Fibroblast of skin of back (primary cell): ENCODE results near the gene BAIAP2.

Experiments
- DNase-seq: peaks from one replicate; pipeline ENCODE4 v3.0.0-alpha.2; 2013

BAIAP2 gene

DNA sequence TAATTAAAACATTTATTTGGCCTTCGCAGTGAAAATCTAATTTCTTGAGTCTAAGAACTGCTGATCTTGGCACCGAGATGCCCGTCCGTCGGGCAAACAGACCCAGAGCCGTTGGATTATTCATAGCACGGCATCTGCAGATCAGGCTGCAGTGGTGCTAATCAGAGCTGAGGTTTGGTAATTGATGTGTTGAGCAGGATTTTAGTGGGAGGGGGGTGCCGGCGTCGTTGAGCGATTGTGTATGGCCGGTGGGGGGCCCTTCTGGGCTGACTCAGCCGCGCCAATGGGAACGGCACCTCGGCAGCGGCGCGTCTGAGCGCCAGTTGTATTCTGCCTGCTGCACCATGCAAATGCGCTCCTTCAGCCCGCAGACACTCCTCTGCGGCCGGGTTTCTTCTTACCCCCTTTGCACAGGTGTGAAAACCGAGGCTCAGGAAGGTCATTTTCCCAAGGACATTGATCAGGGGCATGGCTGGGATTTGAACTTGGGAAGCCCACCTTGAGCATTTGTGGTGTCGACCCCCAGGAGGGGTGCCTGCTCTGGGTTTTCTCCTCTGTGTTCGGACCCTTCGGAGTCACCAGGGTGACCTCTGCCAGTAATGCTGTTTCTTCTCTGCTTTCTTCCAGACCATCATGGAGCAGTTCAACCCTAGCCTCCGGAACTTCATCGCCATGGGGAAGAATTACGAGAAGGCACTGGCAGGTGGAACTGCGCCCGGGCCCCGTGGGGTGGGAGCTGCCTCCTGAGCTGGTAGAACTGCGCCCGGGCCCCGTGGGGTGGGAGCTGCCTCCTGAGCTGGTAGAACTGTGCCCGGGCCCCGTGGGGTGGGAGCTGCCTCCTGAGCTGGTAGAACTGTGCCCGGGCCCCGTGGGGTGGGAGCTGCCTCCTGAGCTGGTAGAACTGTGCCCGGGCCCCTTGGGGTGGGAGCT lies 18.4 kb downstream of the BAIAP2 start:
- no peak for DNase-seq

DNA sequence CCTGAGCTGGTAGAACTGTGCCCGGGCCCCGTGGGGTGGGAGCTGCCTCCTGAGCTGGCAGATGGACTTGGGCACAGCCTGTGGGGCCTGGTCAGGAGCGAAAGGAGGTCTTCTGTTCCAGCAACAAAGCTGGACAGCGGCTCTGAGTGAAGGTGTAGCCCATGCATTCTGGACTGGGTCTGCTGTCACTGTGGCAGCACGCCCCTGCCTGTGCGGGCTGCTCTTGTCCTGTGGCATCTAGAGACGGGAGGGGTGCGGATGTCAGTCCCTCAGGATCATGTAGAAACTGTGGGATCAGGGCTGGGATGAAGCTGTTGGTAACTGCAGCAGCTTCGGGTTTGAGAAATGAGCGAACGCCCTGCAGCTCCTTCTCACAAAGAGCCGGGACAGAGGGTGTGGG lies 19.4 kb downstream of the BAIAP2 start:
- no peak for DNase-seq

DNA sequence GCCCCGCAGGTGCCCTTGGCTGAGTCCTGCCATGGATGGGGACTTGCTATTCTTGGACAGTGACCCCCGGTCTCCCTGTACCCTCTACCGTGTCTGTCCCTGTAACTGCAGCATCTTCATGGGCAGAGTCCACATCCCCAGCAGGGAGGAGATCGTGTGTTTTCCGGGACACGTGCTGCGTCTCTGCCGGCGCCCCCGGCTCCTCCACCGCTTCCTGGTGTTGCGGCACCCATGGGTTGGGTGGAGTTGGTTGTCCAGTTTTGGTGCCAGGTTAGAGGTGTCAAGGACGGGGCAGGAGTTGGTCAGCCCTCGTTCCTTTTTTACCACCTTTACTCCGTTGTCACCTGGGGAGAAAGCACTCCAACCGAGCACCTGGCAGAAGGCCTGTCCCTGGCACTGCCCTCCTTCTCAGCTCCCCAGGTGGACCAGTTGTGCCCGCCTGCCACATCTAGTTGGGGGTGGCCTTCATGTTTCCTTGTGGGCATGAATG lies 20.0 kb downstream of the BAIAP2 start:
- DNase-seq = no peak

DNA sequence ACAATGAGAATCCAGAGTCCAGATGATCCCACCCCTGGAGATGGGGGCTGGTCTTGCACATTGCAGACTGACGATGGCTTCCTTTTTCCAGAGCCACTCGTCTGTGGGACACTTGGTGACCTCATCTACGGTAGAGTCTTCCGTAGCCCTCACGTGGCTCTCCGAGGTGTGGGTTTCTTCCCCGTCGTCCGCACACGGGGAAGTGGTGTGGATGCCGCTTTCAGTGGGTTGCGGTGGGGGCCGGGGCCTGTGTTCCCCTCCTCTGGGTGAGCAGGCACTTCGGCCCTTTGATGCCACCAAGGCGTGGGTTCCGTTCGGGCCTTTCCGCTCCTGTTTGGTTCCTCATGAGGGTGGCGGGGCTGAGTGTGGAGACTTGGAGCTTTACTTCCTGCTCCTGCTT lies 21.4 kb downstream of the BAIAP2 start:
- no peak for DNase-seq

DNA sequence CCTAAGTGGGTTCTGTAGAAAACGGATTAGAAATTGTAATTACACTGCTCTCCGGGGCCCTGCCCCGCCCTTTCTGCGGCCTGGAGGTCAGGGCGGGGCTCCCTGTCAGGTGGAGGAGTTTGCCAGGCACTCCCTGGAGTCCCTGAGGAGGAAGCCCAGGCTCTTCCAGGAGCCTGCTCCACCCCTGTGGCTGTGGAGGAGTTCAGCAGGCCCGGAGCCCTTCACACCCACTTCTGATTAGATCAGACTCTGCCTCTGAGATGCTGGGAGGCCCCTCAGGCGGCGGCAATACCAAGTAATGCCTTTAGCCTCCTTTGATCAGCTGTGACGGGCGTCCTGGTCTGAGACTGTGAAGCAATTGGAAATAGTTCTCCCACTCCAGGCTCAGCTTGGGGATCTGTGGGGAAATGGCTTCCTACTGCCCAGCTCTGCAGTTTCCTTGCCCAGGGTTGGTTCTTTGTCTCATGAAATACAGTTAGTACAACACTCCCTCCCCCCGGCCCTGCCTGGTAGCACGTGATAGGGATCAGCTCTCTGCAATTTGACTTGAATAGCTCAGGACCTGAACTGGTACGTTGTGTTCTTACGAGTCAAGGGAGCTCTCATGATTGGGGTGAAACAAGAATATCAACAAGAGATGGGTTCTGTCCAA lies 22.3 kb downstream of the BAIAP2 start:
- no peak for DNase-seq

DNA sequence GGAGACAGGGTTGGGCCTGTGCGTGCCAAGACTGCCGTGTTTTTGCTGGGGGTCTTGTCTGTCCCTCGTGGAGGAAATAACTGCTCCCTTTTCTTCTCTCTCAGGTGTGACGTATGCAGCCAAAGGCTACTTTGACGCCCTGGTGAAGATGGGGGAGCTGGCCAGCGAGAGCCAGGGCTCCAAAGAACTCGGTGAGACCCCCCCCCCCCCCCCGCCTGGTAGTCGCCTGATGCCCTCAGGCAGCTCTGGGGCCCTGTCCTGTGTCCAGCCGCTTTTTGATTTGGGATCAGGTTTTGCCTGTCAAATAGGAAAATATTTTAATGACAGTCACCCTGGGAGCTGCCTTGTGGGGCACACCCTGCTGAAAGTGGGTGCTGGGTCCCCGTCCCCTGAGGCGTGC lies 22.8 kb downstream of the BAIAP2 start:
- no peak for DNase-seq

DNA sequence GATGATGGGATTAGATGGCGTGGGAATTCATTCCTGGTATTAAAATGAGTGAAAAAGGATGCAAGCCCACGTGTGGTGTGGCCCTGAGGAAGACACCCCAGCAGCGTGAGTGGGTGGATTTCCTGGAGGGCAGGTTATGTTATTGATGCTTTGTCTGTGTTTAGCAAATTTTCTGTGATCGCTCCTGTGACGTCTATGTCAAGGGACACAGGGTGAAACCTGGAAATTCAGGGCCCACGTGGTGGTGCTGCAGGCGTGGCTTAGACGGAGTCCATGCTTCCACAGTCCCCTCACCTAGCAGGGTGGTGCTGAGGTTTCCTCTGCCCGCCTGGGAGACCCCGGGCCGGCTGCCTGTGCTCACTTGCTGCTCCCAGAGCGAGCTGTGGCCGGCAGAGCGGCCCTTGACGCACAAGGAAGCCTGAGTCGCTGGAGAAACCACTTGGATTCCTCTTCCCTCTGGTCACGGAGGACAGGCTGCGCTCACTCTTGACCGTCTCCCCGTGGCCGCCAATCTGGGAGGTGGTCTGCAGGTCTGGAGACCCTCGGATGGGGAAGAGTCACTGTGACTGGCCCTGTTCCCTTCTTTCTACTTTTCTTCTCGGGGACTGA lies 23.4 kb downstream of the BAIAP2 start:
- DNase-seq = no peak

DNA sequence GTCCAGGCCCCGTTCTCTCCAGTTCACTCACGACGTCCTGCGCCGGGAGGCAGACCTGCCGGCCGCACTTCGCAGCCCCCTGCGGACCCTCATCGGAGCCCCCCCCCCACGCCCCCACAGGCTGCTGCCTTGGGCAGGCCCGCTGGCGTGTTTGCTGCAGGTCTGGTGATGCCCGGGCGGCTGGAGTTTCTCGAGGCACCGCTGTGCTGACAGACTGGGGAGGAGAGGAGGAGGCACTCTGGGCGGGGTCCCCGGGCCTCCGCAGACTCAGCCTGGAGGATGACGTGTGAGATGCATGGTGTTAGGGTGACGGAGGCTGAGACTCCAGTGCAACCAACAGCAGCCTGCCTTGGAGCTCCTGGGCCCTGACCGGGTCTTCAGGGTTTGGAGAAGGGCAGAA lies 24.1 kb downstream of the BAIAP2 start:
- DNase-seq = no peak

DNA sequence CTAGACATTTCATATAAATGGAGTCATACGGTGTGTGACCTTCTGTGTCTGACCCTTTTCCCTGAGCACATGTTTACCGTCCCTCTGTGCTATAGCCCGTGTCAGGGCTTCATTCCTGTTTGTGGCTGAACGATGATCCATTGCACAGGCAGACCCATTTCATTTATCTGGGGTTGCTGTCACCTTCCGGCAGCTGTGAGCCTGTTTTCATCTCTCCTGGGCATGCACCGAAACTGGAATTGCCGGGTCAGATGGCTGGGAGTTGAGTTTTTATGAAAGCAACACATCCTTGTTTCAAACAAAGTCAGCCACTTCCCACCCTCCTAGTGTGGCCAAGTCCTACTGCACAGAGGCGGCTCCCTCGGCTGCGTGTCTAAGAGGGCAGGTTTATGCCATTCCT lies 25.5 kb downstream of the BAIAP2 start:
- DNase-seq = no peak

DNA sequence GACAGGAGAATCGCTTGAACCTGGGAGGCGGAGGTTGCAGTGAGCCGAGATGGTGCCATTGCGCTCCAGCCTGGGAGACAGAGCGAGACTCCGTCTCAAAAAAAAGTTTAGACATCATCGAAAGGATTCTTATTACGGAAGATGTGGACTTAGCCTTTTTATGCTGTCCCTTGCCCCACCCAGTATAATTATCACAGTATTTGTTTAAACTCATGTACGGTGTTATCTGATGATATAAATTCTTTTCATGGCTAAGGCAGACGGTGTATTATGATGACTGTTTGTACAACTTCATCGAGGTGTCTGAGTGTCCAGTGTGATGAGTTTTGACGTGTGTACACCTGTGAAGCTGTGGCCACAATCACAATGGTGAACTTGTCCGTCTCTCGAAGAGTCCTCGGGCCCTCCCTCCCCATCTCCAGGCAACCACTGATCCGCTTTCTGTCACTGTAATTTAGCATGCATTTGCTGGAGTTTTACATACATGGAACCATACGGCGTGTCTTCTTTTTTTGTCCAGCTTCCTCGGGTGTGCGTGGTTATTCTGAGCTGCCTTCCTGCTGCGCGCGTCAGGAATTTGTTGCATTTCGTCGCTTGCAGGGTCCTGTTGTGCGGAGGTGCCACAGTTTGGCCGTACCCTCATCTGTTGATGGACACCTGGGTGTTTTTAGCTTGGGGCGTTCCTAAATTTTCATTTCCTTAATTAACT lies 26.2 kb downstream of the BAIAP2 start:
- DNase-seq = no peak

DNA sequence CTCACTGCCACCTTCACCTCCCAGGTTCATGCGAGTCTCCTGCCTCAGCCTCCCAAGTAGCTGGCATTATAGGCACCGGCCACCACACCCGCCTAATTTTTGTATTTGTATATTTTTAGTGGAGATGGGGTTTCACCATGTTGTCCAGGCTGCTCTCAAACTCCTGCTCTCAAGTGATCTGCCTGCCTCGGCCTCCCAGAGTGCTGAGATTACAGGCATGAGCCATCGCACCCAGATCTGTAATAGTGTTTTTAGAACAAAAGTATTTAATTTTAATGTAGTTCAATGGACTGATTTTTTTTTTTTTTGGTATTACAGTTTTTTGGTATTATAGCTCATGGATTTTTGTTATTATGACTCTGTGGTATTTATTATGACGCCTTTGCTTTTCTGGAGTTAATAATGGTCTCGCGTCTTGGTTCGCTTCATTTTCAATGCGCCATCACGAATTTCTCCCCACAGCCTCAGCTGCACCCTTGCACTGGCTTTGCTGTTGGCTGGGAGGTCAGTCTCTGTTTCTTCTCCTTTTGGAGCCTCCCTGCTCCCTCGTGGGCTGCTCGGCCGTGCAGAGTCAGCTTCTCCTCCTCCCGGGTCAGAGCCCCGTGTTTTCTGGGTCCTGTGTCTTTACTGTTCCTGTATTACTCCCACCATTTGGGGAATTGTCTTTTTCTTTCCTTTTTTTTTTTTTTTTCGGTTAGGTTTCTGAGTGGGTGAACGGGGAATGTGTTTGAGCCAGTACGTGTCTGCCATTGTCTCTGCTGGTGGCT lies 27.2 kb downstream of the BAIAP2 start:
- DNase-seq = no peak

DNA sequence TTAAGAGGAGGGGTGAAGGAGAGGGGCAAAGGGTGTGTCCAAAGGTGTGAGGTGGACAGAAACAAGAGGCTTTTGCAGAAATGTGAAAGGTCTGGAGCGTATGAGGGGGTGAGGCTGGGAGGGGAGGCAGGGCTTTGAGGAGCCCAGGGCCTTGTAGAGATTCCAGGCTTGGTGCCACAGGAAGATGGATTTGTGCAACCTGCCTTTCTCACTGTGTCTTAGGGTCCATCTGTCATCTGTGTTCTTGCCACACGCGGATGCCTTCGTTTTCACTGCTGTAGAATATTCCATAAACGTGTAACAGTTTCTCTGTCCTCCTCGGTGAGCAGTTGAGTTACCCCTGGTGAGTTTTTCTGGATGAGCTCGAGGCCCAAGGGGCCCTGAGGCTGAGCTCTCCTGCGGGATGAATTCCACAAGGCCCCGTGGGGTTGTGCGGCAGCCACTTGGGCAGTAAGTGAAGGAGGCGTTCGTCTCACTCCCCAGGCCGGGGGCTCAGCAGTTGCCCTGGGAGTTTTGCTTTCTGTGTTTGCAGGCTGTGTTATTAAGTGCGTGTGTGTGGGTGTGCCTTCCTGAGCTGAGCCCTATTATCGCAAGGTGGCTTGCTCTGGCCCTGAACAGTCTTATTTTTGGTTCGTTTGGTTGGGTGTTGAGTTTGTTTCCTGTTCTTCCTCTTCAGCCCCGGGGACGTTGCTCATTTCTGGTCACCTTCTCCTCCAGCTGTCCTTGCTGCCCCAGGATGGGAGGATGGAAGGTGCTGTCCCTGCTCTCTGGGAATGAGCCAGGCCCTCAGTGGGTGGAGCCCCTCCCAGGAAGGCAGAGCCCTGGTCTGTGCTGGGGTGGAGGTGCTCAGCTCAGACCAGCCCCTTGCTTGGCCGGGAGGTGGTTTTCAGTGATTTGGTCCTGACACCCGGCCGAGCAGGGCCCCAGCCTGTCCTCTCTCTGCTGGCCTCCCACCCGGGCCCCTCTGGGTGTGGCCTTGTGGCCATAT lies 28.4 kb downstream of the BAIAP2 start:
- no peak for DNase-seq

DNA sequence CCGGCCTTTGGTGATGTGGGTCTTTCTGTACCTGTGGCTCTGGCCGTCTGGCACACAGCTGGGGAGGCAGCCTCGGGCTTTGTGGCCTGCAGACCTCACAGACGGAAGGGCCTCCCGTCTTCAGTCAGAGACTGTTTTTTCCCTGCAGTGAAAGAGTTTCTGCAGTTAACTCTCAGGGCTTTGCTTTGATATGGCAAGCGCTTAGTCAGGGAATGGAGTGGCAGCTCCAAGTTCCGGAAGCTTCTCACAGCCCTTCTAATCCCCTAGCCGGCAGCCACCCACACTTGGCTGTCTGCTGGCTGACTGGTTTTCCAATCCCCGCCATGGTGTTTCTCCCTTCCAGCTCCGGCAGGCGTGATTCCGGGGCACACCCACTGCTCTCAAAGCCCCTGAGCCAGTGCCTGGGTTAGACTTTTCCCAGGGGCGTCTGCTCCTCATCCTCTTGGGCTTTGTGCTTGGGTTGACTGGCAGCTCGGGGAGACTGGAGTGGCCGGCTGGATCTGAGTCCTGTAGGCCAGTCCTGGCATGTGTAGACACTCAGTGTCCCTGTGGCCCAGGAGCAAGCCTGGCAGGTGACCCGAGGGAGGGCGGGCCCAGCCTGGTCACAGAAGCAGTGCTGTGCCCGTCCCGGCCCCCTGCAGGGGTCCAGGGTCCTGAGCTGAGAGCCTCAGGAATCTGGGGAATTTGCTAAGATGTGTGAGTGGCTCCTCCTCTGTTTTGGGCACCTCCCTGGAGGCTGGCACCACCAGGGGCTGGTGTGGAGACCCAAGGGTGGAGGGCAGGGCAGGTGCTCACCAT lies 29.9 kb downstream of the BAIAP2 start:
- DNase-seq = peak; percentile 80

DNA sequence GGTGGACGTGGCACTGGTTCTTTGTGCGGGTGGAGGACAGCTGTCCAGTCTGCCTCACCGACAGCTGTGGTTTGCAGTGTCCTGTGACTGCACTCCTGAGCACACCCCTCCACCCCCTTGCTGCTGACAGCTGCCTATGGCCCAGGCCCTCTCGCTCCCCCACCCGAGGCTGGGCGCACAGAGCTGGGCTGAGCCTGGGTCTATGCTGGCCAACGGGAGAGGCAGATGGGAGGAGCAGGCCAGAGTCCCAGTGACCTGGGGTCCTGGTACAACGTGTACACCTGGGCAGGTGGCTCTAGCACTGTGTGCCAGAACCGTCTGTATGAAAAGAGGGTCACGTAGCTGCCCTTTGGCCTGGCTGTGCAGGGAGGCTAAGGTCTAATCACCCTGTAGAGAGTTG lies 30.5 kb downstream of the BAIAP2 start:
- DNase-seq = no peak

DNA sequence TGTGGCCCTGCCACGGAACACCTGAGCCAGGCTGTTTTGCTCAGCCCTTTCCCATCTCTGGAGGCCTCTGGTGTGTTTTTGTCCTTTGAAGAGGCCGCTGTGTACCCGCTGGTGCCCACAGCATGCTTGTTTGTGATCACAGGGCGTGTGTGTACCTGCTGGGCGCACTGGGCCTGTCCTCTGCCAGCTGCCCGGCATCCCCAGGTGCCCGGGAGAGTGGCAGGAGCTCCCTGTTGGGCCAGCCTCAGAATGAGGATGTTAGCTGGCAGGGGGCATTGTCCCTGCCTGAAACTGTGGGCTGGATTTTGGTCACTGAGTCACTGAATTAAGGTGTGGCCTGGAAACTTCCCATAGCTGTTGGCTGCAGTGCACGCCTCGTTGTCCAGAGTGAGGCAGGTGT lies 31.1 kb downstream of the BAIAP2 start:
- no peak for DNase-seq

DNA sequence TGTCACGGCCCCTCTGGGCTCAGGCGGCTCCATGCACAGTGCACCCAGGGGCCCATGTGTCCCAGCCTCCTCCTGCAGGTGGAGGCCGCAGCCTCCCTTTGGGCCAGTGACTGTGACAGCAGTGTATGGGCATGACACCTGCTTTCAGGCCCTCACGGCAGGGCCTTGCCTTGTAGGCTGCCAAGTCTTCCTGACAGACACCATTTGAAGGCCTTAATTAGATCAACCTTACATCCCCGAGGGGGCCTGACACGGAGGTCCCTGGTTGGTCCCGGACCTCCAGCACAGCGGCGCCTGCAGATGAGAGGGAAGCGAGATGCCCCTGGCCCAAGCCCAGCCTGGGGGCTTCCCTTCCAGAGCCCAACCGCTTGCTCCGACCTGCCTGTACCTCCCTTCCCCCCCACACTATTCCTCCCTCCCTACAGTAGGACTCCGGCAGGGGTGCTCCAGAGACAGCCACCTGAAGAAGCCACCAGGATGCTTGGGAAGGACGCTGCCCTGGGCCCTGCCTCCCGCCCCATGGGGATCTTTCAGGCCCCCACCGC lies 31.9 kb downstream of the BAIAP2 start:
- no peak for DNase-seq

DNA sequence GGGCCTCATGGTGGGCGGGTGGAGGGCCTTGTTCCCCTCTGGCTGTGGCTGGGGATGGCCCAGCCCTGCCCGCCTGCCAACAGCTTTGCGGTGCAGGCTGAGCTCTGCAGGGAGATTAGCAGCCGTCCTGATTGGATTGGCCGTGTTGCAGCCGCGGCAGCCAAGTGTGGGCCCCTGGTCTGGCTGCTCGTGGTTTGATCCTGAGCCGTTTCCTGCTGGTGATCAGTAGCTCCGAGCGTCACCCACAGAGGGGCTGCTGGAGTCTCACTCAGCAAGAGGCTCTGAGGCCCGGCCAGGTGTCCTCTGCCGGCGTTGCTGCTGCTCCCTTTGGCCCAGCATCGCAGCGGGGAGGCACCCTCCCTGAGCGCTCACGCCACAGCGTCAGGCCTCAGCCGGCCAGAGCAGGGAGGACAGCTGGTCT lies 32.5 kb downstream of the BAIAP2 start:
- no peak for DNase-seq

DNA sequence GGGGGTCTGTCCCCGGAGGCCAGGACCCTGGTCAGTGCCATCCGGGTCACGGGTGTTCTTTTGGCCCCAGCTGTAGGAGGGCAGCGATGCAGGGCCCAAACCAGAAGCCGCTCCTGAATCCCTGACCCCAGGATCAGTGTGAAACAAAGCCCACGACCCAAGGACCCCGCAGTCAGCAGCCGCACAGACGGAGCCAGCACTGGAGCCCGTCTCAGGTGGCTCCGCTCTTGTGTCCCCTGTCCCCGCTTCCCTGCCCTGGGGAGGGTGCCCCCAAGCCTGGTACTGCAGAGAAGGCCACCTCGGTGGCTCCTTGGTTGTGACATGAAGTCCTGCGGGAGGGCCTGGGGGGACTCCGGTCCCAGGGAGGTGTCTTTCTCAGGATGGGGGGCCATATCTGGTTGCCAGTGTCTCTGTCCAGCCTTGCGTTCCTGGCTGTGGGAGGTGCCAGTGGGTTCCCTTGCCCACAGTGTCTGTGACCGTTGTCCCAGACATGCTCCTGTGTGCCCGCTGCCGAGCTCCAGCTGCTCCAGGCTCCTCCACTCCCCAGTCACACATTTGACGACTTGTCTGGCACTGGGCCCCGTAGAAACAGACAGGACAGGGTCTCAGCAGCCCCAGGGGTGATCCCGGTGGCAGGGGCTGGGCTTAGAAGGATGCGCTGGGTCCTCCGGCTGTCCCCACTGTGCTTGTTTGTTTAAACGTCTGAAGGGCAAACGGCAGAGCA lies 33.6 kb downstream of the BAIAP2 start:
- DNase-seq = no peak

DNA sequence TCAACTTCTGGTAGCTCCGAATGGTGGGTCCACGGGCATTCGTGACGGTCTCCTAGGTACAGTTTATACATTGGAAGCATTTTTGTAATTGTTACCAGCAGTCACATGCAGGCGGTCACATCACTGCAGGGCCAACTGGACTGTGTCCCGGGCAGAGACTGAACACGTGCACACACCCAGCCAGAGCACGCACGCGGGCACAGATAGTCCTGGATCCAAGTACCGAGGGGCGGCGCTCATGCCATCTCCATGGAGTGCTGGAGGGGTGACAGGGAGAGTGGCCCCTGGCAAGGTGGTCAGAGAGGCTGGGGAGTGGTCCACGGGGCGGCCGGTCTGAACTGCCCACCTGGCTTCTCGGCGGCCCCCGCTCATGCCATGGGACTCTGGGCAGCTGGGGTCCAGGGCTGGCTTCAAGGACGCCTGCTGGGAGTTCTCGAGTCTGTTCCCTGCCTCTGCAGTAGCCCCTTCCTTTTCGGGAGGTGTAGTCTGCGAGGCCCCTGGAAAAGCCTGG lies 34.2 kb downstream of the BAIAP2 start:
- no peak for DNase-seq
